OCI-LY7 (cell line): ENCODE results near the gene C18orf54. TPM values are rescaled to one million over a fixed set of nuclear protein-coding genes. Genes with fewer than 3 reads are reported as not detected.

Source experiments
- BruUV-seq: library from RNA; stranded (reverse); fragments of 400-500 nt; replicated peaks from 2 replicates; lab custom pipeline; 2021; lab: Mats Ljungman, UMichigan
- CTCF ChIA-PET: fragments of 300-600 bp; sonication (Branson Sonifier 250); formaldehyde crosslinking; loops from one replicate; lab custom pipeline; 2022; ENCODE audit warnings: antibody characterized with exemption; ENCODE audit not compliant: unreplicated experiment; lab: Charles Lee
- POLR2A ChIA-PET: fragments of 300-600 bp; sonication (Branson Sonifier 250); formaldehyde crosslinking; loops from one replicate; lab custom pipeline; 2022; ENCODE audit warnings: antibody characterized with exemption; lab: Charles Lee
- DNase-seq: peaks from one replicate; pipeline ENCODE4 v3.0.0-alpha.2; 2015; ENCODE audit warnings: low spot score
- H2AFZ ChIP-seq: fragments of 200-600 bp; sonication (generic), shearing (Covaris generic); 2 replicates; pipeline ENCODE4 v1.6.1; 2014; ENCODE audit warnings: mild to moderate bottlenecking, antibody characterized with exemption, low read length, moderate library complexity
- H3K27ac ChIP-seq: fragments of 200-600 bp; sonication (generic); 2 replicates; pipeline ENCODE4 v1.5.1; 2014; ENCODE audit warnings: mixed run types, low read depth, mild to moderate bottlenecking, moderate library complexity, low read length, inconsistent platforms; ENCODE audit not compliant: poor library complexity, severe bottlenecking
- H3K36me3 ChIP-seq: fragments of 200-600 bp; sonication (generic); 2 replicates; pipeline ENCODE4 v1.6.1; 2014; ENCODE audit warnings: mild to moderate bottlenecking, antibody characterized with exemption, low read length, moderate library complexity, mixed read lengths; ENCODE audit not compliant: insufficient read depth
- H3K4me1 ChIP-seq: fragments of 200-600 bp; sonication (generic); 2 replicates; pipeline ENCODE4 v1.5.1; 2014; ENCODE audit warnings: mild to moderate bottlenecking, low read length; ENCODE audit not compliant: insufficient read depth, poor library complexity, severe bottlenecking
- H3K4me2 ChIP-seq: fragments of 200-600 bp; sonication (generic); 2 replicates; pipeline ENCODE4 v1.6.1; 2014; ENCODE audit warnings: mild to moderate bottlenecking, low read length
- H3K4me3 ChIP-seq: fragments of 200-600 bp; sonication (generic); 2 replicates; pipeline ENCODE4 v1.5.1; 2014; ENCODE audit warnings: mild to moderate bottlenecking, low read depth, low read length; ENCODE audit not compliant: poor library complexity, severe bottlenecking
- H3K79me2 ChIP-seq: fragments of 200-600 bp; sonication (generic); 2 replicates; pipeline ENCODE4 v1.6.1; 2016; ENCODE audit warnings: low read depth, mild to moderate bottlenecking, low read length, moderate library complexity, mixed read lengths; ENCODE audit not compliant: insufficient read depth
- H3K9me2 ChIP-seq: fragments of 200-600 bp; sonication (generic); 2 replicates; pipeline ENCODE4 v1.6.1; 2016; ENCODE audit warnings: mild to moderate bottlenecking, low read length, mixed read lengths; ENCODE audit not compliant: insufficient read depth
- H3K9me3 ChIP-seq: fragments of 200-600 bp; sonication (generic); 2 replicates; pipeline ENCODE4 v1.6.1; 2014; ENCODE audit warnings: mild to moderate bottlenecking, mixed run types, low read length, mixed read lengths
- H4K20me1 ChIP-seq: fragments of 200-600 bp; sonication (generic); 2 replicates; pipeline ENCODE4 v1.6.1; 2014; ENCODE audit warnings: mild to moderate bottlenecking, antibody characterized with exemption, low read length, moderate library complexity, mixed read lengths; ENCODE audit not compliant: insufficient read depth
- EZH2phosphoT487 ChIP-seq: fragments of 200-600 bp; sonication (generic); IDR thresholded peaks from 2 replicates; pipeline ENCODE4 v1.6.1; 2018; ENCODE audit warnings: low read depth, borderline replicate concordance, mild to moderate bottlenecking, mixed run types, antibody characterized with exemption, low read length, moderate library complexity, mixed read lengths
- intact Hi-C: fragments of 100-400 bp; cut with micrococcal nuclease; formaldehyde crosslinking; loops from one replicate; pipeline ENCODE4 v1.10.0; 2022; ENCODE audit not compliant: unreplicated experiment
- small RNA-seq: library from RNA; depleted of rRNA; stranded (forward); fragments of <200 nt; gene quantifications from one replicate; pipeline ENCODE3, GENCODE V24; 2014
- total RNA-seq, 2 experiments: library from RNA; depleted of rRNA in 1 of 2; stranded (reverse); fragments of >200 nt in 1 of 2; shearing (Covaris generic) in 1 of 2; gene quantifications; 2 replicates each; pipeline ENCODE4 v1.2.3, GENCODE V29; 2014 to 2022
- TF ChIP-seq, protein P1 (sequence below): fragments of 200-600 bp; sonication (generic); conservative IDR thresholded peaks from 2 replicates; pipeline ENCODE4 v1.5.1; 2014; ENCODE audit warnings: mild to moderate bottlenecking, antibody characterized with exemption, low read length, moderate library complexity, mixed read lengths

C18orf54 gene
- total RNA-seq, 2 experiments from 2014 or later: 4.9 to 14.1 TPM

DNA sequence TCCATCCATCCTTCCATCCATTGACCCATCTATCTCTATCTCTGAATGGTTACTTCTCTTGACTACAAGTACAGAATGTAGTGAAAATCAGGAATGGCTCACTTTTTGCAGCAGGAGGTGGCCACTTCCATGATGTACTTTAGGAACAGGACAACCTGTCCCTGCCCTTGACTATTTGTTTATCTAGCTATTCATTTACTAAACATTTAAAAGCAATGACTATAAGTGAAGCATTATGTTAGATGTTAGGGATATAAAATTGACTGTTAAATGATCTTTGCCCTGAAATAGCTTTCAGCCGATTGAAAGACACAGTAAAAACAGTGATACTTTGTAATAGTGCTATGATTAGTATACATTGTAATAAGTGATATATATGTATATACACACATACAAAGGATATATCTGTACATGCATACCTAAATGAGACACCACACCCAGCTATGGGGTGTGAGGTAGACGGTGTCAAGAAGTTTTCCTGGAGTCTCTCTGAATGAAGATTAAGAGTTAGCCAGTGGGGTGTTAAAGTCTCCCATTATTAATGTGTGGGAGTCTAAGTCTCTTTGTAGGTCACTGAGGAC lies 68.5 kb downstream of the C18orf54 start:
- no peak overlapping the region for H2AFZ ChIP-seq
- no peaks in the 10 kb centered on the region for H3K9me3 ChIP-seq
- H3K79me2 ChIP-seq: no peaks in the 10 kb centered on the region
- intact Hi-C loops: no loop called here
- BruUV-seq: no TSS peak
- H3K4me1 ChIP-seq: no peaks in the 10 kb centered on the region
- H3K4me3 ChIP-seq: no peak overlapping the region
- no peaks in the 10 kb centered on the region for H3K36me3 ChIP-seq
- no peaks in the 10 kb centered on the region for H4K20me1 ChIP-seq
- ChIA-PET CTCF (no interaction called here), POLR2A (no interaction called here)
- H3K27ac ChIP-seq: no peak overlapping the region
- no peak for DNase-seq
- no peaks in the 10 kb centered on the region for H3K9me2 ChIP-seq
- no peak overlapping the region for H3K4me2 ChIP-seq
- TF ChIP-seq, protein P1, sequence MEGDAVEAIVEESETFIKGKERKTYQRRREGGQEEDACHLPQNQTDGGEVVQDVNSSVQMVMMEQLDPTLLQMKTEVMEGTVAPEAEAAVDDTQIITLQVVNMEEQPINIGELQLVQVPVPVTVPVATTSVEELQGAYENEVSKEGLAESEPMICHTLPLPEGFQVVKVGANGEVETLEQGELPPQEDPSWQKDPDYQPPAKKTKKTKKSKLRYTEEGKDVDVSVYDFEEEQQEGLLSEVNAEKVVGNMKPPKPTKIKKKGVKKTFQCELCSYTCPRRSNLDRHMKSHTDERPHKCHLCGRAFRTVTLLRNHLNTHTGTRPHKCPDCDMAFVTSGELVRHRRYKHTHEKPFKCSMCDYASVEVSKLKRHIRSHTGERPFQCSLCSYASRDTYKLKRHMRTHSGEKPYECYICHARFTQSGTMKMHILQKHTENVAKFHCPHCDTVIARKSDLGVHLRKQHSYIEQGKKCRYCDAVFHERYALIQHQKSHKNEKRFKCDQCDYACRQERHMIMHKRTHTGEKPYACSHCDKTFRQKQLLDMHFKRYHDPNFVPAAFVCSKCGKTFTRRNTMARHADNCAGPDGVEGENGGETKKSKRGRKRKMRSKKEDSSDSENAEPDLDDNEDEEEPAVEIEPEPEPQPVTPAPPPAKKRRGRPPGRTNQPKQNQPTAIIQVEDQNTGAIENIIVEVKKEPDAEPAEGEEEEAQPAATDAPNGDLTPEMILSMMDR: no peak
- no peak for TF ChIP-seq EZH2phosphoT487

Small RNAs within 50 kb of the gene (small RNA-seq; reads per million reads assigned to genes)
- gene SNRPGP2: not detected

Other genes starting within 250 kb of the C18orf54 start
- gene MBD2, start 133.2 kb upstream of the C18orf54 start, total RNA-seq (2014; rRNA removed; shearing (Covaris generic)): 30.5 and 39.2 TPM in 2 replicates
- 171 and 176 TPM in 2 replicates for gene MBD2, start 133.2 kb upstream of the C18orf54 start, total RNA-seq (2022)
- gene POLI, start 88.4 kb upstream of the C18orf54 start, total RNA-seq (2014; rRNA removed; shearing (Covaris generic)): 8.9 and 15.1 TPM in 2 replicates
- gene POLI, start 88.4 kb upstream of the C18orf54 start, total RNA-seq (2022): 19.0 and 24.5 TPM in 2 replicates
- not detected in 2 replicates for gene STARD6, start within 50 bp of the C18orf54 start, total RNA-seq (2014; rRNA removed; shearing (Covaris generic))
- gene STARD6, start within 50 bp of the C18orf54 start, total RNA-seq (2022): not detected in 2 replicates
- not detected in 2 replicates for gene DYNAP, start 233.3 kb downstream of the C18orf54 start, total RNA-seq (2014; rRNA removed; shearing (Covaris generic))
- not detected in 2 replicates for gene DYNAP, start 233.3 kb downstream of the C18orf54 start, total RNA-seq (2022)